ENCODE measurements around the gene EDRF1. TPM values are rescaled to one million over a fixed set of nuclear protein-coding genes. Genes with fewer than 3 reads are reported as not detected.
"Not testable (repeated sequence)": the region's sequence is repeated elsewhere in the genome, so short reads cannot be mapped to it uniquely, and the experiment has no call there.

The EDRF1 gene
- total RNA-seq, 1 donor from 2014 or later, result 9.6 TPM

GRCh38 chr10:125707541-125708468 lies 11.7 kb upstream of the EDRF1 start:
- ATAC-seq, result no peak
- intact Hi-C loops (cut with DNase I), result no loop called here
- DNase-seq (ENCODE audit: missing footprints), result no peak

GRCh38 chr10:125708971-125709503 lies 10.5 kb upstream of the EDRF1 start:
- DNase-seq (ENCODE audit: missing footprints) (no peak), ATAC-seq (no peak)
- intact Hi-C loops (cut with DNase I), result no loop called here

GRCh38 chr10:125709553-125710474 lies 9.7 kb upstream of the EDRF1 start:
- no peak for ATAC-seq
- DNase-seq (ENCODE audit: missing footprints), result no peak
- intact Hi-C loops (cut with DNase I), result no loop called here

- DNase-seq (ENCODE audit: missing footprints) (no peak), ATAC-seq (no peak)
- intact Hi-C loops (cut with DNase I), result no loop called here
These were observed 8.3 kb upstream of the EDRF1 start for GRCh38 chr10:125711110-125711750.

- not testable (repeated sequence) for DNase-seq (ENCODE audit: missing footprints); ATAC-seq
- intact Hi-C loops (cut with DNase I), result loop anchor here (5.0 kb wide), 1 partner anchor 108 kb away; the partner anchor contains the start of genes BCCIP and UROS
These were observed 4.8 kb upstream of the EDRF1 start for GRCh38 chr10:125714728-125715127.

- intact Hi-C loops (cut with DNase I), result no loop called here
- DNase-seq (ENCODE audit: missing footprints), result no peak
- ATAC-seq, result no peak
These were observed 483 bp downstream of the EDRF1 start for GRCh38 chr10:125720002-125720382.

- intact Hi-C loops (cut with DNase I), result no loop called here
- ATAC-seq (no peak), DNase-seq (ENCODE audit: missing footprints) (no peak)
These were observed 1.5 kb downstream of the EDRF1 start for GRCh38 chr10:125721035-125721434.

- DNase-seq (ENCODE audit: missing footprints) (no peak), ATAC-seq (no peak)
- intact Hi-C loops (cut with DNase I), result no loop called here
These were observed 3.3 kb downstream of the EDRF1 start for GRCh38 chr10:125722811-125723210.

GRCh38 chr10:125726914-125727313 lies 7.4 kb downstream of the EDRF1 start:
- ATAC-seq (no peak), DNase-seq (ENCODE audit: missing footprints) (no peak)
- intact Hi-C loops (cut with DNase I), result no loop called here

GRCh38 chr10:125727436-125727835 lies 7.9 kb downstream of the EDRF1 start:
- ATAC-seq (no peak), DNase-seq (ENCODE audit: missing footprints) (no peak)
- intact Hi-C loops (cut with DNase I), result no loop called here

- intact Hi-C loops (cut with DNase I), result no loop called here
- ATAC-seq, result no peak
- DNase-seq (ENCODE audit: missing footprints), result no peak
These were observed 14.6 kb downstream of the EDRF1 start for GRCh38 chr10:125734148-125734547.

- ATAC-seq (no peak), DNase-seq (ENCODE audit: missing footprints) (no peak)
- intact Hi-C loops (cut with DNase I), result no loop called here
These were observed 15.3 kb downstream of the EDRF1 start for GRCh38 chr10:125734823-125735222.

GRCh38 chr10:125738206-125738605 lies 18.7 kb downstream of the EDRF1 start:
- ATAC-seq (no peak), DNase-seq (ENCODE audit: missing footprints) (no peak)
- intact Hi-C loops (cut with DNase I), result no loop called here

GRCh38 chr10:125739994-125740679 lies 20.6 kb downstream of the EDRF1 start:
- intact Hi-C loops (cut with DNase I), result no loop called here
- ATAC-seq (no peak), DNase-seq (ENCODE audit: missing footprints) (no peak)

GRCh38 chr10:125742465-125742864 lies 23.0 kb downstream of the EDRF1 start:
- intact Hi-C loops (cut with DNase I), result no loop called here
- no peak for ATAC-seq
- DNase-seq (ENCODE audit: missing footprints), result no peak

- DNase-seq (ENCODE audit: missing footprints) (no peak), ATAC-seq (no peak)
- intact Hi-C loops (cut with DNase I), result no loop called here
These were observed 25.4 kb downstream of the EDRF1 start for GRCh38 chr10:125744909-125745308.

GRCh38 chr10:125747417-125747816 lies 27.9 kb downstream of the EDRF1 start:
- DNase-seq (ENCODE audit: missing footprints) (no peak), ATAC-seq (no peak)
- intact Hi-C loops (cut with DNase I), result no loop called here

- no peak for ATAC-seq
- DNase-seq (ENCODE audit: missing footprints), result no peak
- intact Hi-C loops (cut with DNase I), result no loop called here
These were observed 36.7 kb downstream of the EDRF1 start for GRCh38 chr10:125756196-125756595.

All from Right ventricle myocardium inferior (tissue), 1 donor.